ENCODE measurements around the gene CCDC92. TPM values are rescaled to one million over a fixed set of nuclear protein-coding genes. Genes with fewer than 3 reads are reported as not detected.

The CCDC92 gene
- total and polyA plus RNA-seq, 2 of the 8 experiments (the other 6 are each of a cell fraction or from before 2014, with no cell fraction given): 0.43 to 0.51 TPM

DNA sequence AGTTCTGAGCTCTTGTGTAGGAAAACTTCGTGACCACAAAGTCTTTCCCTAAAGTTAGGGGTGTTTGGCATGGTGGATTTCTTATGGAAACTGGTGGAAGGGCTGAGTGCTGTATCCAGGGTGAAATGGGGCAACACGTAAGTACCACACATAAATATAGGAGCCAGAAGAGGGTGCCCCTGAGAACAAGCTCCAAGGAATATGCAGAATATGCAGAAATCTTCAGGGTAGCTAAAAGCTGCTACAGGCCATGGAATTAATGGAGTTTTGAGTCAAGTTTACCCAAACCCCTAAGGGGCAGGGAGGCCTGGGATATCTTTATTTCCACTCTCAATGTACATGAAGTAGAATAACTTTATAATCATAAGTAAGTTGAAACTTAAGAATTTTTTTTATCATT, 44.4 kb upstream of the CCDC92 start (continued):
- no peak for TF ChIP-seq RBBP5 (IDR thresholded peaks at IDR 0.05; ENCODE audit: borderline replicate concordance, low read depth, low read length)
